ENCODE data around the gene ACOX3. TPM values are rescaled to one million over a fixed set of nuclear protein-coding genes. Genes with fewer than 3 reads are reported as not detected.

The ACOX3 gene
- total RNA-seq, 1 experiment from 2014 or later: 21.0 TPM

DNA sequence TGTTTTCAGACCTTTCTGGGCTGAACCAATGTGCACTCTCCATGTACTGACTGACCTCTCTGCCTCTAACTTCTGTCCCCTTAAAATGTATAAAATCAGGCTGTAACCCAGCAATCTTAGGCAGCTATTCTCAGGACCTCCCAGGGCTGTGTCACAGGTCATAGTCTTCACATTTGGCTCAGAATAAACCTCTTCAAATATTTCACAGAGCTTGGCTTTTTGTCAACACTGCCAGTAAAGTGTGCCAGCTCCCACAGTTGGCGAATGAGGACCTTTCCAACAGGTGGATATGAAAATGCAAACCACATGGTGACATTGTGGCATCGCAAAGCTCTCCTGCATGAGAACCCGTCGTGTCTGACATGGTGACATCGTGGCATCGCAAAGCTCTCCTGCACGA is 76.4 kb downstream of the ACOX3 start:
- H3K4me2 ChIP-seq: no peak overlapping the region
- no peaks in the 10 kb centered on the region for H3K9me3 ChIP-seq (ENCODE audit: insufficient read depth, low read depth)
- TF ChIP-seq EZH2 (IDR thresholded peaks at IDR 0.05; ENCODE audit: low read depth): no peak
- TF ChIP-seq, protein P1, sequence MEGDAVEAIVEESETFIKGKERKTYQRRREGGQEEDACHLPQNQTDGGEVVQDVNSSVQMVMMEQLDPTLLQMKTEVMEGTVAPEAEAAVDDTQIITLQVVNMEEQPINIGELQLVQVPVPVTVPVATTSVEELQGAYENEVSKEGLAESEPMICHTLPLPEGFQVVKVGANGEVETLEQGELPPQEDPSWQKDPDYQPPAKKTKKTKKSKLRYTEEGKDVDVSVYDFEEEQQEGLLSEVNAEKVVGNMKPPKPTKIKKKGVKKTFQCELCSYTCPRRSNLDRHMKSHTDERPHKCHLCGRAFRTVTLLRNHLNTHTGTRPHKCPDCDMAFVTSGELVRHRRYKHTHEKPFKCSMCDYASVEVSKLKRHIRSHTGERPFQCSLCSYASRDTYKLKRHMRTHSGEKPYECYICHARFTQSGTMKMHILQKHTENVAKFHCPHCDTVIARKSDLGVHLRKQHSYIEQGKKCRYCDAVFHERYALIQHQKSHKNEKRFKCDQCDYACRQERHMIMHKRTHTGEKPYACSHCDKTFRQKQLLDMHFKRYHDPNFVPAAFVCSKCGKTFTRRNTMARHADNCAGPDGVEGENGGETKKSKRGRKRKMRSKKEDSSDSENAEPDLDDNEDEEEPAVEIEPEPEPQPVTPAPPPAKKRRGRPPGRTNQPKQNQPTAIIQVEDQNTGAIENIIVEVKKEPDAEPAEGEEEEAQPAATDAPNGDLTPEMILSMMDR (conservative IDR thresholded peaks at IDR 0.05): no peak
- no peak overlapping the region for H3K27ac ChIP-seq
- no peak for DNase-seq
- peaks cover 15% of the 10 kb centered on the region for H3F3A ChIP-seq (ENCODE audit: insufficient read depth, low read depth)
- BruUV-seq (replicated peaks): no TSS peak
- CTCF ChIA-PET: interaction anchor here (1.3 kb wide), 1 partner anchor 10 kb away, joined by 3 read pairs; no protein-coding TSS in a partner anchor
- no peaks in the 10 kb centered on the region for H3K36me3 ChIP-seq (ENCODE audit: low read depth)
- no peak overlapping the region for H3K4me3 ChIP-seq
- H4K20me1 ChIP-seq (ENCODE audit: insufficient read depth): no peaks in the 10 kb centered on the region
- no peaks in the 10 kb centered on the region for H3K27me3 ChIP-seq (ENCODE audit: insufficient read depth, low read depth)
- intact Hi-C loops (cut with micrococcal nuclease; ENCODE audit: unreplicated experiment): no loop called here
- no peak overlapping the region for H2AFZ ChIP-seq
- no peaks in the 10 kb centered on the region for H3K79me2 ChIP-seq (ENCODE audit: low read depth)
- H3K9me2 ChIP-seq (ENCODE audit: insufficient read depth): no peaks in the 10 kb centered on the region
- peaks cover 21% of the 10 kb centered on the region for H3K4me1 ChIP-seq (replicated peaks; ENCODE audit: insufficient read depth)
- POLR2A ChIA-PET (ENCODE audit: unreplicated experiment): no interaction called here

DNA sequence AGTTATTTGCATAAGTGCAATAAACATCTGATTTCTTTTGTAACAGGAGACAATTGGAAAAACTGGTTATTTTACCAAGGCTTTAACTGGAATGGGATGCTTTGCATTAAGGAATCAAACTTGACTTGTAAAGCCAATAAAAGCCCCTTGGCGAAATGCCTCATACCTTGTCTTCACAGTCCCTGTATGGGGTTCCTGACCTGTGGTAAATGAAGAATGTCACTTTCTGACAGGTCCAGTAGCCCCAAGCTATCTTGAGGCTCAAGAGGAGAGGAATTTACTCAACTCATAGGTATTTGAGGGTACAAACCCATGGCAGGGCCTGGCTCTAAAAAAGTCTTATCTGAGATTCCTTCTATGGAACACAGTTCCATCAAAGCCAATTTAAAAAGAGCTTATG is 78.0 kb downstream of the ACOX3 start:
- H3K4me1 ChIP-seq (replicated peaks; ENCODE audit: insufficient read depth): peaks cover 36% of the 10 kb centered on the region
- peak; percentile 61 to 95 for DNase-seq
- H2AFZ ChIP-seq: no peak overlapping the region
- no peaks in the 10 kb centered on the region for H3K79me2 ChIP-seq (ENCODE audit: low read depth)
- no peaks in the 10 kb centered on the region for H3K27me3 ChIP-seq (ENCODE audit: insufficient read depth, low read depth)
- ChIA-PET CTCF (interaction anchor here (1.1 to 1.8 kb wide), 2 partner anchors 9 to 186 kb away, joined by 4 to 6 read pairs; no protein-coding TSS in a partner anchor), POLR2A (ENCODE audit: unreplicated experiment) (interaction anchor here (0.6 to 1.2 kb wide), 4 partner anchors 9 to 186 kb away, joined by 3 to 11 read pairs (median 4); no protein-coding TSS in a partner anchor)
- peaks cover 15% of the 10 kb centered on the region for H3F3A ChIP-seq (ENCODE audit: insufficient read depth, low read depth)
- intact Hi-C loops (cut with micrococcal nuclease; ENCODE audit: unreplicated experiment): loop anchor here (1.0 kb wide), 1 partner anchor 8 kb away; no protein-coding TSS in a partner anchor
- TF ChIP-seq, protein P1 (conservative IDR thresholded peaks at IDR 0.05): no peak
- no peak for TF ChIP-seq EZH2 (IDR thresholded peaks at IDR 0.05; ENCODE audit: low read depth)
- H3K36me3 ChIP-seq (ENCODE audit: low read depth): no peaks in the 10 kb centered on the region
- H4K20me1 ChIP-seq (ENCODE audit: insufficient read depth): no peaks in the 10 kb centered on the region
- peak overlapping the region; percentile 37 for H3K4me2 ChIP-seq
- peak overlapping the region; percentile 47 for H3K27ac ChIP-seq
- no peak overlapping the region for H3K4me3 ChIP-seq
- H3K9me3 ChIP-seq (ENCODE audit: insufficient read depth, low read depth): no peaks in the 10 kb centered on the region
- BruUV-seq (replicated peaks): no TSS peak
- H3K9me2 ChIP-seq (ENCODE audit: insufficient read depth): no peaks in the 10 kb centered on the region

DNA sequence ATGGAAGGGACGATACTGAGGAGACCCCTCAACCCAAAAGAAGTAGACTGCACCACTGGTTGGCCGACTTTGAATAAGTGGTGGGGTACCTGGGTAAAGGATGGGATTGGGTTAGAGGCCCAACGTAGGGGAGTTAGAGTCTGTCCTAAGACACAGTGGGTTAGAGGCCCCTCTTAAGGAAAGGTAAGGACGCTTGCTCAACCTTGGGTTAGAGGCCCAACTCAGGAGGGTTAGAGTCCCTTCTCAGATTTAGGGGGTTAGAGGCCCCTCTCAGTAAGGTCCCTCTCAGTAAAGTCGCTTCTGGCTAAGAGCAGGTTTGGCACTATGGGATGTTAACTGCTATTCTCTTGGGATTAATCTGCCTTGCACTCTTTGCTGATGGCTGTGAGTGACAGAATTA is 81.3 kb downstream of the ACOX3 start:
- Histone ChIP-seq H3K9me2 (ENCODE audit: insufficient read depth) (no peaks in the 10 kb centered on the region), H4K20me1 (ENCODE audit: insufficient read depth) (no peaks in the 10 kb centered on the region), H3K27ac (no peak overlapping the region), H3K4me1 (replicated peaks; ENCODE audit: insufficient read depth) (peaks cover 66% of the 10 kb centered on the region), H3K4me3 (no peak overlapping the region), H3K9me3 (ENCODE audit: insufficient read depth, low read depth) (no peaks in the 10 kb centered on the region), H3F3A (ENCODE audit: insufficient read depth, low read depth) (peaks cover 36% of the 10 kb centered on the region), H3K27me3 (ENCODE audit: insufficient read depth, low read depth) (no peaks in the 10 kb centered on the region), H3K36me3 (ENCODE audit: low read depth) (no peaks in the 10 kb centered on the region), H3K4me2 (no peak overlapping the region), H2AFZ (no peak overlapping the region), H3K79me2 (ENCODE audit: low read depth) (no peaks in the 10 kb centered on the region)
- ChIA-PET POLR2A (ENCODE audit: unreplicated experiment) (no interaction called here), CTCF (no interaction called here)
- intact Hi-C loops (cut with micrococcal nuclease; ENCODE audit: unreplicated experiment): loop anchor here (5.0 kb wide), 2 partner anchors 92 to 188 kb away; partner anchors contain the start of gene HTRA3
- TF ChIP-seq, protein P1 (conservative IDR thresholded peaks at IDR 0.05): no peak
- no peak for TF ChIP-seq EZH2 (IDR thresholded peaks at IDR 0.05; ENCODE audit: low read depth)
- no peak for DNase-seq
- BruUV-seq (replicated peaks): no TSS peak
